GM23338 (cell line): ENCODE data around the gene CTSW. TPM values are rescaled to one million over a fixed set of nuclear protein-coding genes. Genes with fewer than 3 reads are reported as not detected.

Source experiments
- ATAC-seq: fragments of 200-7000 bp; cut with Tn5 transposase; 3 replicates; pipeline ENCODE4 v1.9.1; 2020
- DNase-seq: peaks from one replicate; pipeline ENCODE4 v3.0.0-alpha.2; 2015; ENCODE audit warnings: low spot score
- H2AFZ ChIP-seq: fragments of 200-600 bp; sonication (generic); 2 replicates; pipeline ENCODE4 v1.8.0; 2016; ENCODE audit warnings: antibody characterized with exemption, mild to moderate bottlenecking, moderate library complexity
- H3F3A ChIP-seq: fragments of 200-600 bp; sonication (generic); replicated peaks from 2 replicates; pipeline ENCODE4 v1.8.0; 2017; ENCODE audit warnings: antibody characterized with exemption, mixed run types, low read depth
- H3K27ac ChIP-seq: fragments of 200-600 bp; sonication (generic); 2 replicates; pipeline ENCODE4 v1.6.1; 2016; ENCODE audit warnings: low read depth
- H3K27me3 ChIP-seq: fragments of 200-600 bp; sonication (generic); 2 replicates; pipeline ENCODE4 v1.8.0; 2016; ENCODE audit warnings: mild to moderate bottlenecking, mixed run types, moderate library complexity; ENCODE audit not compliant: insufficient read depth
- H3K36me3 ChIP-seq: fragments of 200-600 bp; sonication (generic); 2 replicates; pipeline ENCODE4 v1.8.0; 2016; ENCODE audit warnings: mild to moderate bottlenecking; ENCODE audit not compliant: insufficient read depth
- H3K4me1 ChIP-seq: fragments of 200-600 bp; sonication (generic); 2 replicates; pipeline ENCODE4 v1.8.0; 2016; ENCODE audit warnings: mild to moderate bottlenecking, moderate library complexity; ENCODE audit not compliant: insufficient read depth
- H3K4me2 ChIP-seq: fragments of 200-600 bp; sonication (generic); 2 replicates; pipeline ENCODE4 v1.7.1; 2017; ENCODE audit warnings: mixed run types
- H3K4me3 ChIP-seq: fragments of 200-600 bp; sonication (generic); 2 replicates; pipeline ENCODE4 v1.6.1; 2016; ENCODE audit warnings: mixed run types
- H3K79me2 ChIP-seq: fragments of 200-600 bp; sonication (generic); replicated peaks from 2 replicates; pipeline ENCODE4 v1.8.0; 2017; ENCODE audit warnings: mild to moderate bottlenecking; ENCODE audit not compliant: insufficient read depth
- H3K9me2 ChIP-seq: fragments of 200-600 bp; sonication (generic); 2 replicates; pipeline ENCODE4 v1.8.0; 2017; ENCODE audit not compliant: insufficient read depth
- H4K20me1 ChIP-seq: fragments of 200-600 bp; sonication (generic); replicated peaks from 2 replicates; pipeline ENCODE4 v1.8.0; 2017; ENCODE audit warnings: mild to moderate bottlenecking; ENCODE audit not compliant: insufficient read depth
- H3K27ac Mint-ChIP-seq: 2 replicates; pipeline ENCODE4 v1.8.0; 2020; ENCODE audit warnings: inconsistent platforms, mild to moderate bottlenecking, moderate library complexity, mixed read lengths
- H3K27me3 Mint-ChIP-seq: 3 replicates; pipeline ENCODE4 v1.8.0; 2022; ENCODE audit warnings: low read depth, mild to moderate bottlenecking, moderate library complexity, mixed read lengths, inconsistent platforms; ENCODE audit not compliant: insufficient read depth, poor library complexity
- H3K36me3 Mint-ChIP-seq: 3 replicates; pipeline ENCODE4 v1.8.0; 2021; ENCODE audit warnings: low read depth, mild to moderate bottlenecking, inconsistent platforms, moderate library complexity, mixed read lengths
- H3K4me1 Mint-ChIP-seq: 3 replicates; pipeline ENCODE4 v1.8.0; 2020; ENCODE audit warnings: mild to moderate bottlenecking, inconsistent platforms, mixed read lengths
- H3K4me3 Mint-ChIP-seq: 3 replicates; pipeline ENCODE4 v1.8.0; 2021; ENCODE audit warnings: moderate library complexity, mild to moderate bottlenecking, inconsistent platforms, mixed read lengths
- H3K9me3 Mint-ChIP-seq: 3 replicates; pipeline ENCODE4 v1.8.0; 2020; ENCODE audit warnings: moderate library complexity, mild to moderate bottlenecking, inconsistent platforms, mixed read lengths
- CREB1 ChIP-seq: fragments of 250-450 bp; sonication (Bioruptor Pico); IDR thresholded peaks from 2 replicates; pipeline ENCODE4 v1.5.0; 2020; ENCODE audit warnings: low read depth, mild to moderate bottlenecking, moderate library complexity
- CTCF ChIP-seq, 2 experiments: fragments of 200-600 bp in 1 of 2; sonication (generic) in 1 of 2; conservative IDR thresholded peaks; 2 replicates each; pipeline versions ENCODE4 v1.5.1 to v1.6.1; 2016 to 2017; ENCODE audit warnings: antibody characterized with exemption in 2 of 2, low read depth in 2 of 2, mild to moderate bottlenecking in 2 of 2, moderate library complexity in 1 of 2
- JUNB ChIP-seq: IDR thresholded peaks from one replicate; pipeline ENCODE4 v1.6.1; 2016; ENCODE audit warnings: antibody characterized with exemption; ENCODE audit not compliant: unreplicated experiment
- POLR2AphosphoS5 ChIP-seq: IDR thresholded peaks from 2 replicates; pipeline ENCODE4 v1.6.1; 2016; ENCODE audit warnings: antibody characterized with exemption, low read depth
- STAT1 ChIP-seq: IDR thresholded peaks from one replicate; pipeline ENCODE4 v1.6.1; 2016; ENCODE audit warnings: antibody characterized with exemption; ENCODE audit not compliant: unreplicated experiment
- ZNF114 ChIP-seq: fragments of 250-450 bp; sonication (Bioruptor Pico); IDR thresholded peaks from 2 replicates; pipeline ENCODE4 v1.5.0; 2020; ENCODE audit warnings: mild to moderate bottlenecking, moderate library complexity
- ZNF331 ChIP-seq: fragments of 250-450 bp; sonication (Bioruptor Pico); IDR thresholded peaks from 2 replicates; pipeline ENCODE4 v1.5.0; 2020; ENCODE audit warnings: low read depth, mild to moderate bottlenecking, moderate library complexity
- polyA plus RNA-seq: library from polyadenylated mRNA; unstranded; fragments of >200 nt; fragmentation: Nextera tagmentation; extraction: Ambion mirVana; gene quantifications from 2 replicates; pipeline ENCODE4 v1.2.1, GENCODE V29; 2016
- total RNA-seq: library from RNA; depleted of rRNA; stranded (reverse); fragments of >200 nt; shearing (Covaris generic); gene quantifications from 2 replicates; pipeline ENCODE4 v1.2.3, GENCODE V29; 2014

Gene CTSW
- total and polyA plus RNA-seq, 2 experiments from 2014 or later, result not detected

- no peak for TF ChIP-seq CTCF (conservative IDR thresholded peaks at IDR 0.05; ENCODE audit: low read depth in 2 of 2)
- no peak for TF ChIP-seq ZNF114 (CRISPR knock-in tag)
- TF ChIP-seq STAT1, result no peak
- no peak for TF ChIP-seq POLR2AphosphoS5
- no peak for TF ChIP-seq CREB1 (CRISPR knock-in tag)
These were observed 27.0 kb upstream of the CTSW start (continued) for GRCh38 chr11:65852508-65853245.

GRCh38 chr11:65853246-65853979 lies 26.2 kb upstream of the CTSW start:
- no peak overlapping the region for H2AFZ ChIP-seq
- peaks cover 63% of the 10 kb centered on the region for H3F3A ChIP-seq
- ATAC-seq, result peak; percentile 4
- peak overlapping the region; percentile 34; the same call in 2 of the 3 replicates for H3K4me3 Mint-ChIP-seq
- no peaks in the 10 kb centered on the region for H3K9me2 ChIP-seq
- H3K36me3 ChIP-seq, result peaks cover 28% of the 10 kb centered on the region
- no peaks in the 10 kb centered on the region for H3K27me3 ChIP-seq
- DNase-seq, result peak; percentile 68
- H3K4me3 ChIP-seq, result no peak overlapping the region
- peaks cover 27% of the 10 kb centered on the region for H3K4me1 Mint-ChIP-seq
- TF ChIP-seq POLR2AphosphoS5 (0 out of 2 replicates have a peak, but pooled peaks have one; percentile 2), CTCF (conservative IDR thresholded peaks at IDR 0.05; ENCODE audit: low read depth in 2 of 2) (peak; percentile 24 to 51; a peak in 2 of 4 replicates), JUNB (no peak)
- peaks cover 3% of the 10 kb centered on the region for H3K4me1 ChIP-seq
- peak overlapping the region; percentile 68 for H3K27ac Mint-ChIP-seq
- peaks cover 39% of the 10 kb centered on the region for H3K79me2 ChIP-seq
- no peak overlapping the region for H3K4me2 ChIP-seq
- H3K9me3 Mint-ChIP-seq, result peaks cover 12% of the 10 kb centered on the region
- peak overlapping the region; percentile 45; the same call in 1 of the 2 replicates for H3K27ac ChIP-seq
- peaks cover 64% of the 10 kb centered on the region for H3K36me3 Mint-ChIP-seq
- peaks cover 33% of the 10 kb centered on the region for H4K20me1 ChIP-seq
- peaks cover 64% of the 10 kb centered on the region for H3K27me3 Mint-ChIP-seq

- H3K36me3 ChIP-seq, result peaks cover 28% of the 10 kb centered on the region
These were observed 25.5 kb upstream of the CTSW start for GRCh38 chr11:65854161-65854592.

More at GRCh38 chr11:65854161-65854592, 25.5 kb upstream of the CTSW start:
- H3K4me1 ChIP-seq, result peaks cover 3% of the 10 kb centered on the region; the same call in 1 of the 2 replicates
- Mint-ChIP-seq H3K9me3 (peaks cover 12% of the 10 kb centered on the region), H3K4me1 (peaks cover 27% of the 10 kb centered on the region), H3K27me3 (peaks cover 61% of the 10 kb centered on the region), H3K27ac (peak overlapping the region; percentile 40), H3K36me3 (peaks cover 64% of the 10 kb centered on the region), H3K4me3 (peak overlapping the region; percentile 58)
- peaks cover 33% of the 10 kb centered on the region for H4K20me1 ChIP-seq
- peaks cover 63% of the 10 kb centered on the region for H3F3A ChIP-seq
- no peaks in the 10 kb centered on the region for H3K27me3 ChIP-seq
- no peak for TF ChIP-seq POLR2AphosphoS5
- no peak for TF ChIP-seq ZNF114 (CRISPR knock-in tag)
- TF ChIP-seq ZNF331, result no peak
- DNase-seq (no peak), ATAC-seq (no peak)
- no peak overlapping the region for H3K4me3 ChIP-seq
- H3K79me2 ChIP-seq, result peaks cover 39% of the 10 kb centered on the region
- peak overlapping the region; percentile 45; the same call in 1 of the 2 replicates for H3K27ac ChIP-seq
- H3K9me2 ChIP-seq, result no peaks in the 10 kb centered on the region
- H2AFZ ChIP-seq, result no peak overlapping the region
- H3K4me2 ChIP-seq, result no peak overlapping the region
